HCT116 (cell line): Measurements from ENCODE around the gene ALLC. TPM values are rescaled to one million over a fixed set of nuclear protein-coding genes. Genes with fewer than 3 reads are reported as not detected.

Experiments used
- ATAC-seq: fragments of 200-7000 bp; cut with Tn5 transposase; 2 replicates; pipeline ENCODE4 v1.9.1; 2020; ENCODE audit warnings: mild to moderate bottlenecking, moderate library complexity
- BruUV-seq: library from RNA; stranded (reverse); fragments of 400-500 nt; replicated peaks from 2 replicates; lab custom pipeline; 2021; lab: Mats Ljungman, UMichigan
- CTCF ChIA-PET: fragments of 300-600 bp; sonication (Branson Sonifier 250); formaldehyde crosslinking; loops from one replicate; lab custom pipeline; 2021; ENCODE audit warnings: antibody characterized with exemption; lab: Charles Lee
- POLR2A ChIA-PET: fragments of 300-600, 350-600 bp; sonication (Branson Sonifier 250); formaldehyde crosslinking; loops from one replicate; lab custom pipeline; 2021; ENCODE audit warnings: antibody characterized with exemption; lab: Charles Lee
- RAD21 ChIA-PET, 2 experiments: fragments of 300-600 bp; sonication (Branson Sonifier 250); formaldehyde crosslinking; loops; one replicate each; lab custom pipeline; 2023; ENCODE audit warnings: low total read pairs in 2 of 2; ENCODE audit not compliant: uncharacterized antibody in 2 of 2, unreplicated experiment in 2 of 2, low non-redundant PET in 1 of 2; lab: Charles Lee
- DNase-seq: peaks from one replicate; pipeline ENCODE4 v3.0.0-alpha.2; 2010; ENCODE audit warnings: low read depth, low spot score
- H2AFZ ChIP-seq: fragments of 200-600 bp; shearing (Covaris generic), sonication (generic); 2 replicates; pipeline ENCODE4 v1.6.1; 2017; ENCODE audit warnings: low read depth, mixed run types, mixed read lengths, antibody characterized with exemption, low read length; ENCODE audit not compliant: poor library complexity, severe bottlenecking
- H3K27ac ChIP-seq: 2 replicates; pipeline ENCODE4 v1.5.1; 2012; ENCODE audit warnings: low read depth, low read length
- H3K27me3 ChIP-seq: fragments of 200-600 bp; sonication (generic); 2 replicates; pipeline ENCODE4 v1.6.1; 2016; ENCODE audit warnings: mixed run types, low read length, mixed read lengths; ENCODE audit not compliant: insufficient read depth
- H3K36me3 ChIP-seq, 2 experiments: fragments of 200-500 bp in 1 of 2; fragments of 200-600 bp in 1 of 2; sonication (Bioruptor generic) in 1 of 2; sonication (generic) in 1 of 2; 2 replicates each; pipeline versions ENCODE4 v1.5.1 to v1.6.1; 2014 to 2016; ENCODE audit warnings: low read length in 2 of 2, inconsistent platforms in 1 of 2, mixed read lengths in 1 of 2, mixed run types in 1 of 2; ENCODE audit not compliant: insufficient read depth in 2 of 2, control insufficient read depth in 1 of 2
- H3K4me1 ChIP-seq, 2 experiments: fragments of 200-600 bp in 1 of 2; sonication (generic) in 1 of 2; 2 replicates each; pipeline versions ENCODE4 v1.5.1 to v1.6.1; 2012 to 2017; ENCODE audit warnings: low read length in 2 of 2, inconsistent platforms in 1 of 2, mild to moderate bottlenecking in 1 of 2, mixed read lengths in 1 of 2, mixed run types in 1 of 2, moderate library complexity in 1 of 2; ENCODE audit not compliant: insufficient read depth in 2 of 2, control insufficient read depth in 1 of 2
- H3K4me2 ChIP-seq: fragments of 200-600 bp; sonication (generic); 2 replicates; pipeline ENCODE4 v1.6.1; 2017; ENCODE audit warnings: mixed run types, low read length, mixed read lengths
- H3K4me3 ChIP-seq, 2 experiments: fragments of 200-600 bp in 1 of 2; sonication (generic) in 1 of 2; replicated peaks in 1 of 2; 2 replicates each; pipeline ENCODE4 v1.5.1; 2011 to 2016; ENCODE audit warnings: low read length in 2 of 2, control low read depth in 1 of 2, low read depth in 1 of 2, mild to moderate bottlenecking in 1 of 2, mixed read lengths in 1 of 2, mixed run types in 1 of 2
- H3K79me2 ChIP-seq: fragments of 200-600 bp; sonication (generic); 2 replicates; pipeline ENCODE4 v1.6.1; 2017; ENCODE audit warnings: mild to moderate bottlenecking, mixed run types, low read length, moderate library complexity, mixed read lengths; ENCODE audit not compliant: insufficient read depth
- H3K9ac ChIP-seq: fragments of 200-600 bp; sonication (generic); 2 replicates; pipeline ENCODE4 v1.6.1; 2016; ENCODE audit warnings: low read length, mixed read lengths
- H3K9me2 ChIP-seq: fragments of 200-600 bp; sonication (generic), shearing (Covaris generic); 2 replicates; pipeline ENCODE4 v1.6.1; 2017; ENCODE audit warnings: mixed run types, mild to moderate bottlenecking, moderate library complexity; ENCODE audit not compliant: insufficient read depth
- H3K9me3 ChIP-seq, 2 experiments: fragments of 200-500 bp in 1 of 2; fragments of 200-600 bp in 1 of 2; sonication (Bioruptor generic) in 1 of 2; sonication (generic) in 1 of 2; 2 replicates each; pipeline ENCODE4 v1.6.1; 2014 to 2017; ENCODE audit warnings: low read length in 2 of 2, mixed read lengths in 2 of 2, inconsistent platforms in 1 of 2, low read depth in 1 of 2, mild to moderate bottlenecking in 1 of 2, mixed run types in 1 of 2, moderate library complexity in 1 of 2; ENCODE audit not compliant: control insufficient read depth in 1 of 2, insufficient read depth in 1 of 2
- H4K20me1 ChIP-seq: fragments of 200-600 bp; sonication (generic), shearing (Covaris generic); 2 replicates; pipeline ENCODE4 v1.6.1; 2017; ENCODE audit warnings: mixed run types, mild to moderate bottlenecking, moderate library complexity; ENCODE audit not compliant: insufficient read depth
- CTCF ChIP-seq, 3 experiments: fragments of 200-600 bp in 1 of 3; sonication (generic) in 1 of 3; IDR thresholded peaks in 2 of 3; conservative IDR thresholded peaks in 1 of 3; 2 replicates each; pipeline ENCODE4 v1.5.1; 2012 to 2017; ENCODE audit warnings: low read depth in 2 of 3, low read length in 2 of 3, antibody characterized with exemption in 1 of 3, borderline replicate concordance in 1 of 3, control low read depth in 1 of 3, mild to moderate bottlenecking in 1 of 3, mixed read lengths in 1 of 3, mixed run types in 1 of 3, moderate library complexity in 1 of 3; ENCODE audit not compliant: insufficient read depth in 1 of 3
- JUND ChIP-seq: IDR thresholded peaks from 2 replicates; pipeline ENCODE4 v1.6.1; 2012
- MAX ChIP-seq: IDR thresholded peaks from 2 replicates; pipeline ENCODE4 v1.6.1; 2012
- SIN3A ChIP-seq: IDR thresholded peaks from 2 replicates; pipeline ENCODE4 v1.6.1; 2012; ENCODE audit warnings: low read depth
- SP1 ChIP-seq: IDR thresholded peaks from 2 replicates; pipeline ENCODE4 v1.6.1; 2012; ENCODE audit warnings: low read depth
- ZFX ChIP-seq: fragments of 450-650 bp; IDR thresholded peaks from 2 replicates; pipeline ENCODE4 v1.6.1; 2017
- intact Hi-C: fragments of 100-400 bp; cut with micrococcal nuclease; formaldehyde crosslinking; loops from 2 replicates; pipeline ENCODE4 v1.10.0; 2022
- total RNA-seq: library from RNA; stranded (reverse); gene quantifications from one replicate; pipeline ENCODE4 v1.2.1, GENCODE V29; 2021; ENCODE audit not compliant: unreplicated experiment

The ALLC gene
- total RNA-seq, 1 experiment from 2014 or later, result not detected

DNA sequence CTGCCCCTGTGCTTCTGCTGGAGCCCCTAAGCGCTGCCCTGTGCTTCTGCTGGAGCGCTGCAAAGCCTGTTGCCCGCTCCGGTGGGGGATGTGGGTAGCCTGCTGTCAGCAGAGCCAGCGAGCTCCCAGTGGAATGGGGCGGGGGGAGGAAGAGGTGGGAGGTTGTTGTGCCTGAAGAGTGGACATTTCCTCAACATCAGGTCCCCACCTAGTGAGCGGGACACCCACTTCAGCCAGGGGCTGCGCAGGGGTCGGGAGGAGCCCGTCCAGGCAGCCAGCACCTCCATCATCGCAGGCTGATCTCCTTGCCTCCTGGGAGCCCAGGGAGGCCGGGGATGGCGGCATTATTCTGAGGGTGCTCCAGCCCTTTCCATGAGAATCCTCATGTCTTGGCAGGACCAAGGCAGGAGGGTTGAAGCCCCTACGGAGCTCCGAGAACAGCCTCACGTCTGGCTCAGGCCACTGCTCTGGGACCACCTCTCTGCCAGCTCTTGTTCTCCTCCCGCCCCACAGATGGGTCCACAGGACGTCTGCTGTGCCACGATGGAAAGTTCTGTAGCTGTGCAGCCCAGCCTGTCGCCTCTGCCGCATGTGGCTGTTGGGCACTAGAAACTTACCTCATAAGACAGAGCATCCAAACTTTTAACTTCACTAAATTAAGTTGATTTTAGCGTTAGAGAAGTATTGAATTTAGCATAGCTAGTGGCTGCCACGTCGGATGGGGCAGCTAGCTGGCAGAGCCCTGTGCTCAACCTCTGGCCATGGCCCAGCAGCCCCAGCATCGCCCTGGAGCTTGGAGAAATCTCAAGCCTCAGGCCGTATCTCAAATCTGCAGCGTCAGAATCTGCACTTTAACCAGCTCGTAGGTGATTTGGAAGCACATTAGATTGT is 1.9 kb upstream of the ALLC start:
- Histone ChIP-seq H3K9me2 (no peaks in the 10 kb centered on the region), H2AFZ (no peak overlapping the region), H3K4me3 (no peak overlapping the region), H3K4me1 (peaks cover 12 to 20% of the 10 kb centered on the region in 2 experiments), H3K9ac (no peak overlapping the region), H3K9me3 (no peaks in the 10 kb centered on the region), H3K27ac (no peak overlapping the region), H4K20me1 (no peaks in the 10 kb centered on the region), H3K4me2 (no peak overlapping the region), H3K79me2 (no peaks in the 10 kb centered on the region), H3K27me3 (no peaks in the 10 kb centered on the region), H3K36me3 (no peaks in the 10 kb centered on the region)
- ATAC-seq, result no peak
- TF ChIP-seq SP1 (no peak), SIN3A (no peak), JUND (no peak), ZFX (no peak), CTCF (IDR thresholded peaks at IDR 0.05 in 2 of 3, conservative IDR thresholded peaks at IDR 0.05 in 1 of 3; ENCODE audit: borderline replicate concordance in 1 of 3, insufficient read depth in 1 of 3, low read depth in 2 of 3, low read length in 2 of 3) (no peak), MAX (no peak)
- ChIA-PET CTCF (no interaction called here), RAD21 (no interaction called here), POLR2A (no interaction called here)
- no TSS peak for BruUV-seq
- no peak for DNase-seq
- intact Hi-C loops, result loop anchor here (10.0 kb wide), 1 partner anchor 121 kb away; no protein-coding TSS in a partner anchor
